Uterus (tissue), 4 donors: ENCODE measurements around the gene FGF8. TPM values are rescaled to one million over a fixed set of nuclear protein-coding genes. Genes with fewer than 3 reads are reported as not detected.

ENCODE experiments used
- DNase-seq, 2 donors: peaks; one replicate each; pipeline ENCODE4 v3.0.0-alpha.2; 2019 to 2020
- H3K27ac ChIP-seq, 2 donors: fragments of 200-600 bp; sonication (generic); 1 replicate in 1 of 2; 2 replicates in 1 of 2; pipeline ENCODE4 v1.5.1; 2016 to 2018
- H3K27me3 ChIP-seq, 2 donors: fragments of 200-600 bp; sonication (generic); one replicate each; pipeline ENCODE4 v1.5.1; 2018 to 2019; ENCODE audit warnings: control low read depth in 1 of 2
- H3K36me3 ChIP-seq, 2 donors: fragments of 200-600 bp; sonication (generic); one replicate each; pipeline ENCODE4 v1.5.1; 2019; ENCODE audit warnings: control low read depth in 1 of 2
- H3K4me1 ChIP-seq, 2 donors: fragments of 200-600 bp; sonication (generic); one replicate each; pipeline ENCODE4 v1.5.1; 2018 to 2019; ENCODE audit warnings: control low read depth in 1 of 2
- H3K4me3 ChIP-seq, 2 donors: fragments of 200-600 bp; sonication (generic); 1 replicate in 1 of 2; 2 replicates in 1 of 2; pipeline ENCODE4 v1.5.1; 2018 to 2019; ENCODE audit warnings: mild to moderate bottlenecking in 1 of 2
- H3K9me3 ChIP-seq, 2 donors: fragments of 200-600 bp; sonication (generic); one replicate each; pipeline ENCODE4 v1.5.1; 2019; ENCODE audit warnings: control low read depth in 1 of 2
- POLR2A ChIP-seq, 2 donors: fragments of 450-650 bp; IDR thresholded peaks; one replicate each; pipeline ENCODE4 v1.6.1; 2016; ENCODE audit warnings: antibody characterized with exemption in 2 of 2, mild to moderate bottlenecking in 1 of 2, moderate library complexity in 1 of 2
- intact Hi-C: fragments of 100-400 bp; cut with DNase I; formaldehyde crosslinking; loops from one replicate; pipeline ENCODE4 v1.15.1; 2023; ENCODE audit warnings: low total_unique reads
- total RNA-seq, 4 donors: library from RNA; depleted of rRNA in 3 of 4; stranded (reverse); fragments of >200 nt in 3 of 4; gene quantifications; one replicate each; pipeline versions ENCODE4 v1.1.0 to v1.2.4, GENCODE V29; 2014 to 2023
- TF ChIP-seq, protein P1 (sequence below), 4 experiments: fragments of 200-600 bp in 2 of 4; fragments of 450-650 bp in 2 of 4; sonication (generic) in 2 of 4; IDR thresholded peaks; one replicate each; pipeline ENCODE4 v1.5.1; 2016 to 2019; ENCODE audit warnings: antibody characterized with exemption in 4 of 4, mild to moderate bottlenecking in 2 of 4, moderate library complexity in 1 of 4
- donor health status: DM: yes; HTN: yes; CAD: no.

Gene FGF8, protein sequence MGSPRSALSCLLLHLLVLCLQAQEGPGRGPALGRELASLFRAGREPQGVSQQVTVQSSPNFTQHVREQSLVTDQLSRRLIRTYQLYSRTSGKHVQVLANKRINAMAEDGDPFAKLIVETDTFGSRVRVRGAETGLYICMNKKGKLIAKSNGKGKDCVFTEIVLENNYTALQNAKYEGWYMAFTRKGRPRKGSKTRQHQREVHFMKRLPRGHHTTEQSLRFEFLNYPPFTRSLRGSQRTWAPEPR
- not detected for total RNA-seq

DNA sequence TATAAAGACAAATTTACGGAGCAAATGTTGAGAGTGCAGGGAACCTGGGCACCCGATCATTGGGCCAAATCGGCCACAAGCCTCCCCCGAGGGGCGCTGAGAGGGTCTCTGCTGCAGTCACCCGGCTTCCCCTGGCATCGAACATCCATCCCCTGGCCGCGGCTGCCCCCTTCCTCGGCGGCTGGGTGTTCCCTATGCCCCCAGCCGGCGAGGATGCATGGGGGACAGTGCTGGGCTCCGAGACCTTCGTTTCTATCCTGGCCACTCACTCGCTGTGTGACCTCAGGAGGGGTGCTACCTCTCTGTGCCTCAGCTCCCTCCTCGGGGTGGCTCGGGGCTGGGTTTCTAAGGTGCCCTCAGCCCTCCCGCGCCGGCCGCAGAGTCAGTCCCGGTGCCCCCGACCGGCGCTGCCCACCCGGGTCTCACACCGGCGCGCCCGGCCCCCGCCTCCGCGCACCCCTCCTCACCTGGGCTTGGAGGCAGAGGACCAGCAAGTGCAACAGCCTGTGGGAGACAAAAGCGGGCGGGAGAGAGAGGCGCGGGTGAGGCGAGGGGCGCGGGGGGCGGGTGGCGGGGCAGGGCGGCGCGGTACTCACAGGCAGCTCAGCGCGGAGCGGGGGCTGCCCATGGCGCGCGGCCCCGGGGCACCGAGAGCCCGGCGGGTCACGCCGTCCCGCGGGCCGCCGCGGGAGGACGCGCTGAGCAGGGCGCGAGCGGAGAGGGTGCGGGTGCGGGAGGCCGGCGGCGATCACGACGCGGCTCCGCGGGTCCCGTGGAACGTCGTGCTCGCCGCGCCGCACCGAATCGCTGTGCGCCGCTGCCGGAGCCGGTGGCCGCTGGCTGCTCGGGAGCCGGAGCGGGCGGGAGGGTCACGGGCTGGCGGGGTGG is at the start of gene FGF8:
Gene FGF8 (minus strand): TSS at position 842 of the 888 bp plus-strand sequence. CDS start 214 bp downstream, at position 628.
- no peaks in the 10 kb centered on the region for H3K9me3 ChIP-seq
- DNase-seq = no peak
- H3K27me3 ChIP-seq = peaks cover 30 to 35% of the 10 kb centered on the region in 2 donors
- no peak within 1 kb of the TSS for H3K4me3 ChIP-seq
- intact Hi-C loops = loop anchor here (10.0 kb wide), 1 partner anchor 171 kb away; no protein-coding TSS in a partner anchor
- H3K4me1 ChIP-seq = peaks cover 0 to 30% of the 10 kb centered on the region in 2 donors
- no peak within 1 kb of the TSS for H3K27ac ChIP-seq
- no peaks in the 10 kb centered on the region for H3K36me3 ChIP-seq
- TF ChIP-seq, protein P1, sequence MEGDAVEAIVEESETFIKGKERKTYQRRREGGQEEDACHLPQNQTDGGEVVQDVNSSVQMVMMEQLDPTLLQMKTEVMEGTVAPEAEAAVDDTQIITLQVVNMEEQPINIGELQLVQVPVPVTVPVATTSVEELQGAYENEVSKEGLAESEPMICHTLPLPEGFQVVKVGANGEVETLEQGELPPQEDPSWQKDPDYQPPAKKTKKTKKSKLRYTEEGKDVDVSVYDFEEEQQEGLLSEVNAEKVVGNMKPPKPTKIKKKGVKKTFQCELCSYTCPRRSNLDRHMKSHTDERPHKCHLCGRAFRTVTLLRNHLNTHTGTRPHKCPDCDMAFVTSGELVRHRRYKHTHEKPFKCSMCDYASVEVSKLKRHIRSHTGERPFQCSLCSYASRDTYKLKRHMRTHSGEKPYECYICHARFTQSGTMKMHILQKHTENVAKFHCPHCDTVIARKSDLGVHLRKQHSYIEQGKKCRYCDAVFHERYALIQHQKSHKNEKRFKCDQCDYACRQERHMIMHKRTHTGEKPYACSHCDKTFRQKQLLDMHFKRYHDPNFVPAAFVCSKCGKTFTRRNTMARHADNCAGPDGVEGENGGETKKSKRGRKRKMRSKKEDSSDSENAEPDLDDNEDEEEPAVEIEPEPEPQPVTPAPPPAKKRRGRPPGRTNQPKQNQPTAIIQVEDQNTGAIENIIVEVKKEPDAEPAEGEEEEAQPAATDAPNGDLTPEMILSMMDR (IDR thresholded peaks at IDR 0.05) = no peak
- TF ChIP-seq POLR2A (IDR thresholded peaks at IDR 0.05) = no peak

DNA sequence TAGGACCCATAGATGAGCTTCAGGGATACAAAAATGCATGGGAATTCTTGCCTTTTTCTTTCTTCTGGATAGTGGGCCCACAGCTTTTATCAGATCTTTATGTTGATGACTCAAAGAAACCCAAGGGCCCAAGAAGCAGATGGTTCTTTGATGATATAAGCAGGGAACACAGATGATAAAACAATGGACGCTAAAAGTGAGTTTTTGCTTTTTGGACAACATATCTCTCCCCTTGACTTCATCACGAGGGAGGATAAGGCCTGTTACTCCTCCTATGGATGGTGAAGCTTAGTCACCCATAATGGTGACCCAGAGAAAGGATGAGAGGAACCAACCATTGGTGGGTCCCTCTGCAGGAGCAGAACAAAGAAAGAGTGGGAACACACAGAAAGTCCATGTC is 48.8 kb upstream of the FGF8 start:
- no peak overlapping the region for H3K27ac ChIP-seq
- no peaks in the 10 kb centered on the region for H3K4me1 ChIP-seq
- TF ChIP-seq, protein P1 (IDR thresholded peaks at IDR 0.05) = no peak
- TF ChIP-seq POLR2A (IDR thresholded peaks at IDR 0.05) = no peak
- H3K9me3 ChIP-seq = no peaks in the 10 kb centered on the region
- intact Hi-C loops = no loop called here
- H3K27me3 ChIP-seq = no peaks in the 10 kb centered on the region
- DNase-seq = no peak
- H3K36me3 ChIP-seq = no peaks in the 10 kb centered on the region
- no peak overlapping the region for H3K4me3 ChIP-seq

DNA sequence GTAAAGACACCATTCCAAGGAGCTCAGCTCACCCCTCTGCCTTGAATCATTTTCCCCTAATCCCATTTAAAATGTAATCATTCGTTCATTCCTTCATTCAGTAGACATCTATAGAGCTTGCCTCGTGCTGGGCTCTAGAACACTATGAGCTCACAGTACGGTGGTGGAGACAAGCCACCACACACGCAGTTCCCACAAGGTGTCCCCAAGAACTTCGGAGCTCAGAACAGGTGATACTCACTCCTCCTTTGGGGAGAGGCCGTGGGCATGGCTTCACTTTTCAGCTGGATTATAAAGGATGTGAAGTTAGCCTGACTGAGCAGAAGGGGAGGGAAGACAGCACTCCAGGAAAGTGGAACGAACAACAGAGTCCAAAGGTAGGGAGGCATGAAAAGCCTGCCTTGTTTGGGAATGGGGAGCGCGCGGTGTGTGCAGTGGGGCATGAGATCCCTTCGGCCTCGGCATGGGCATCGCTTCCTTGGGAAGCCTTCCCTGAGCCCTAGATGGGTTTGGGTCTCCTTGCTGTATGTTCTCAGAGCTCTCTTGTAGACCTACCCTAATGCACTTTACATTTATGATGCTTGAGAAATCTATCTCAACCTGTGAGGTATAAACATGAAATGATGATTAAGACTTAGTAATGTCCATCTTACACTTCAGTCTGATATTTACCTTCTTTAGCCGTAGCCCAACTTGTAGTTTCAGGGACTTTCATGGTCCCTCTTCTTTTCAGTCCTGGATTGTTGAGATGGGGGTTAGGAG is 43.1 kb upstream of the FGF8 start:
- H3K4me3 ChIP-seq = peak overlapping the region; percentile 83 to 98
- H3K27ac ChIP-seq = peak overlapping the region; percentile 87 to 95
- peak; percentile 41 to 47 for DNase-seq
- no peak for TF ChIP-seq POLR2A (IDR thresholded peaks at IDR 0.05)
- TF ChIP-seq, protein P1 (IDR thresholded peaks at IDR 0.05) = no peak
- H3K9me3 ChIP-seq = no peaks in the 10 kb centered on the region
- H3K36me3 ChIP-seq = no peaks in the 10 kb centered on the region
- intact Hi-C loops = no loop called here
- no peaks in the 10 kb centered on the region for H3K4me1 ChIP-seq
- H3K27me3 ChIP-seq = no peaks in the 10 kb centered on the region

DNA sequence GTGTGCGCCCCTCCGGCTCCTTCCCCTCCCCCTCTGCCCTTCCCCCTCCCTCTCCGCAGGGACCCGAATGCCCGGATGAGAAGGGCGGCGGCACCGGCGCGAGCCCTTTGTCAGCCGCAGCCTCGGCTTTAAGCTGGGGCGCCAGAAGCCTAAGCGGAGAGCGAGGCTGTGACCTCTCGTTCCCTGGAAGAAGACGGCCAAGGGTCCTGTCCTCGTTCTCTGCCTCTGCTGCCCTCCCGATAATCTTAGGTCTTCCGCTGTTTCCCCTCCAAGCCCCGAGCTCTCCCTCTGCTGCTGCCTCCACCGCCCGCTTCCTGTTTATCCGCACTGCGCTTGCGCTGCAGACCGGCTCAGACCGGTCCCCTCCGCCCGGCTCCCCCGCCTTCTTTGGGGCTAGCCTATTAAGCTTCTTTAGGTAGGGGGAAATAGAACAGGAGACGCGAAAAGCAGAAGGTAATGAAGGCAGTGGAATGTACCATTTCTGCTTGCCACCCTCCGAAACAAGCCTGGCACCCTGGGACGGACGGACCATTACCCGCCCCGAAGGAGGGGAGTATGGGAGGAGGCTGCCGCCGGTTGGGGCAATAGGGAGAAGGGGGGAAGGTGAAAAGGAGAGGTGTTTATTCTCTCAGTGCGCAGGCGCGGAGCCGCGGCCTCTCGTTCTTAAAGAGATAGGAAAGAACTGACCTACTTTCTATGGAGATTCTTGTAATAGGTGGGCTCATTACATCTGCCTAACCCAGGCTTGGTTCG is 42.4 kb upstream of the FGF8 start, which contains the start of gene OGA:
Gene OGA (minus strand): TSS at position 326 of the 753 bp plus-strand sequence. CDS start 422 bp downstream, outside the sequence.
- no peaks in the 10 kb centered on the region for H3K27me3 ChIP-seq
- peak within 1 kb of the TSS; percentile 87 to 95 for H3K27ac ChIP-seq
- TF ChIP-seq, protein P1 (IDR thresholded peaks at IDR 0.05) = peak in 1 of 4 experiments; percentile 40
- peak; percentile 98 for TF ChIP-seq POLR2A (IDR thresholded peaks at IDR 0.05)
- DNase-seq = peak; percentile 97 to 99
- peak within 1 kb of the TSS; percentile 83 to 98 for H3K4me3 ChIP-seq
- no peaks in the 10 kb centered on the region for H3K4me1 ChIP-seq
- no peaks in the 10 kb centered on the region for H3K9me3 ChIP-seq
- intact Hi-C loops = no loop called here
- H3K36me3 ChIP-seq = no peaks in the 10 kb centered on the region
